ENCODE results near the gene C1GALT1C1L.
"Not testable (repeated sequence)": the region's sequence is repeated elsewhere in the genome, so short reads cannot be mapped to it uniquely, and the experiment has no call there.

Gene C1GALT1C1L

GRCh38 chr2:43707255-43708015, 31.2 kb upstream of the C1GALT1C1L start:
- Histone ChIP-seq H3K27me3 (ENCODE audit: insufficient read depth, low read length, poor library complexity) (peaks cover 20% of the 10 kb centered on the region), H3K9me3 (ENCODE audit: insufficient read depth, low read length, severe bottlenecking) (no peaks in the 10 kb centered on the region), H3K4me1 (ENCODE audit: insufficient read depth, low read length) (no peaks in the 10 kb centered on the region), H3K27ac (ENCODE audit: low read length) (no peak overlapping the region), H3K9ac (ENCODE audit: low read depth, low read length) (no peak overlapping the region), H2AFZ (ENCODE audit: low read depth, low read length) (no peak overlapping the region), H3K4me2 (ENCODE audit: insufficient read depth, low read length) (no peak overlapping the region), H3K79me2 (ENCODE audit: insufficient read depth, low read length) (no peaks in the 10 kb centered on the region), H3K4me3 (ENCODE audit: low read depth in 1 of 2, low read length in 2 of 2) (no peak overlapping the region), H4K20me1 (ENCODE audit: insufficient read depth, low read length) (no peaks in the 10 kb centered on the region; the same call in 1 of the 2 replicates), H3K36me3 (ENCODE audit: insufficient read depth, low read length) (no peaks in the 10 kb centered on the region)
- DNase-seq = no peak
- TF ChIP-seq EZH2 (IDR thresholded peaks at IDR 0.05; ENCODE audit: borderline replicate concordance, low read depth, low read length, severe bottlenecking) (no peak), CTCF (IDR thresholded peaks at IDR 0.05; ENCODE audit: borderline replicate concordance, extremely low read depth, low read length, poor library complexity, severe bottlenecking) (no peak)
- no peak for ATAC-seq (ENCODE audit: insufficient read depth, low read depth)

GRCh38 chr2:43701111-43701510, 24.9 kb upstream of the C1GALT1C1L start:
- ATAC-seq (ENCODE audit: insufficient read depth, low read depth) (no peak), DNase-seq (no peak)
- no peak overlapping the region for H3K9ac ChIP-seq (ENCODE audit: low read depth, low read length)
- TF ChIP-seq CTCF (IDR thresholded peaks at IDR 0.05; ENCODE audit: borderline replicate concordance, extremely low read depth, low read length, poor library complexity, severe bottlenecking) = no peak
- no peak for TF ChIP-seq EZH2 (IDR thresholded peaks at IDR 0.05; ENCODE audit: borderline replicate concordance, low read depth, low read length, severe bottlenecking)
- no peak overlapping the region for H3K27ac ChIP-seq (ENCODE audit: low read length)
- H3K4me2 ChIP-seq (ENCODE audit: insufficient read depth, low read length) = no peak overlapping the region
- H3K36me3 ChIP-seq (ENCODE audit: insufficient read depth, low read length) = no peaks in the 10 kb centered on the region
- H3K9me3 ChIP-seq (ENCODE audit: insufficient read depth, low read length, severe bottlenecking) = no peaks in the 10 kb centered on the region
- H3K4me3 ChIP-seq (ENCODE audit: low read depth in 1 of 2, low read length in 2 of 2) = no peak overlapping the region
- no peaks in the 10 kb centered on the region for H3K79me2 ChIP-seq (ENCODE audit: insufficient read depth, low read length)
- peaks cover 22% of the 10 kb centered on the region for H3K27me3 ChIP-seq (ENCODE audit: insufficient read depth, low read length, poor library complexity)
- no peaks in the 10 kb centered on the region for H4K20me1 ChIP-seq (ENCODE audit: insufficient read depth, low read length)
- H2AFZ ChIP-seq (ENCODE audit: low read depth, low read length) = no peak overlapping the region
- H3K4me1 ChIP-seq (ENCODE audit: insufficient read depth, low read length) = no peaks in the 10 kb centered on the region

GRCh38 chr2:43699761-43700160, 23.5 kb upstream of the C1GALT1C1L start:
- Histone ChIP-seq H3K4me2 (ENCODE audit: insufficient read depth, low read length) (no peak overlapping the region), H3K9me3 (ENCODE audit: insufficient read depth, low read length, severe bottlenecking) (no peaks in the 10 kb centered on the region), H3K9ac (ENCODE audit: low read depth, low read length) (no peak overlapping the region), H3K36me3 (ENCODE audit: insufficient read depth, low read length) (no peaks in the 10 kb centered on the region), H3K4me3 (ENCODE audit: low read depth in 1 of 2, low read length in 2 of 2) (no peak overlapping the region), H4K20me1 (ENCODE audit: insufficient read depth, low read length) (no peaks in the 10 kb centered on the region), H3K4me1 (ENCODE audit: insufficient read depth, low read length) (no peaks in the 10 kb centered on the region), H2AFZ (ENCODE audit: low read depth, low read length) (no peak overlapping the region), H3K27ac (ENCODE audit: low read length) (no peak overlapping the region), H3K27me3 (ENCODE audit: insufficient read depth, low read length, poor library complexity) (peaks cover 22% of the 10 kb centered on the region), H3K79me2 (ENCODE audit: insufficient read depth, low read length) (no peaks in the 10 kb centered on the region)
- no peak for DNase-seq
- TF ChIP-seq EZH2 (IDR thresholded peaks at IDR 0.05; ENCODE audit: borderline replicate concordance, low read depth, low read length, severe bottlenecking) (no peak), CTCF (IDR thresholded peaks at IDR 0.05; ENCODE audit: borderline replicate concordance, extremely low read depth, low read length, poor library complexity, severe bottlenecking) (no peak)
- no peak for ATAC-seq (ENCODE audit: insufficient read depth, low read depth)

- H3K4me3 ChIP-seq (ENCODE audit: low read depth in 1 of 2, low read length in 2 of 2); H2AFZ ChIP-seq (ENCODE audit: low read depth, low read length); H3K9me3 ChIP-seq (ENCODE audit: insufficient read depth, low read length, severe bottlenecking); H3K79me2 ChIP-seq (ENCODE audit: insufficient read depth, low read length); ATAC-seq (ENCODE audit: insufficient read depth, low read depth); H3K36me3 ChIP-seq (ENCODE audit: insufficient read depth, low read length); H3K9ac ChIP-seq (ENCODE audit: low read depth, low read length); H4K20me1 ChIP-seq (ENCODE audit: insufficient read depth, low read length); H3K27ac ChIP-seq (ENCODE audit: low read length); H3K4me1 ChIP-seq (ENCODE audit: insufficient read depth, low read length); DNase-seq; H3K4me2 ChIP-seq (ENCODE audit: insufficient read depth, low read length): not testable (repeated sequence)
- H3K27me3 ChIP-seq (ENCODE audit: insufficient read depth, low read length, poor library complexity) = peaks cover 21% of the 10 kb centered on the region
These were observed 21.9 kb upstream of the C1GALT1C1L start for GRCh38 chr2:43698140-43698539.

All from DND-41 (cell line).